HCT116 (cell line): ENCODE data around the gene PDLIM5. TPM values are rescaled to one million over a fixed set of nuclear protein-coding genes. Genes with fewer than 3 reads are reported as not detected.

ENCODE experiments used
- ATAC-seq: fragments of 200-7000 bp; cut with Tn5 transposase; 2 replicates; pipeline ENCODE4 v1.9.1; 2020; ENCODE audit warnings: mild to moderate bottlenecking, moderate library complexity
- BruUV-seq: library from RNA; stranded (reverse); fragments of 400-500 nt; replicated peaks from 2 replicates; lab custom pipeline; 2021; lab: Mats Ljungman, UMichigan
- CTCF ChIA-PET: fragments of 300-600 bp; sonication (Branson Sonifier 250); formaldehyde crosslinking; loops from one replicate; lab custom pipeline; 2021; ENCODE audit warnings: antibody characterized with exemption; lab: Charles Lee
- POLR2A ChIA-PET: fragments of 300-600, 350-600 bp; sonication (Branson Sonifier 250); formaldehyde crosslinking; loops from one replicate; lab custom pipeline; 2021; ENCODE audit warnings: antibody characterized with exemption; lab: Charles Lee
- RAD21 ChIA-PET, 2 experiments: fragments of 300-600 bp; sonication (Branson Sonifier 250); formaldehyde crosslinking; loops; one replicate each; lab custom pipeline; 2023; ENCODE audit warnings: low total read pairs in 2 of 2; ENCODE audit not compliant: uncharacterized antibody in 2 of 2, unreplicated experiment in 2 of 2, low non-redundant PET in 1 of 2; lab: Charles Lee
- DNase-seq: peaks from one replicate; pipeline ENCODE4 v3.0.0-alpha.2; 2010; ENCODE audit warnings: low read depth, low spot score
- H2AFZ ChIP-seq: fragments of 200-600 bp; shearing (Covaris generic), sonication (generic); 2 replicates; pipeline ENCODE4 v1.6.1; 2017; ENCODE audit warnings: low read depth, mixed run types, mixed read lengths, antibody characterized with exemption, low read length; ENCODE audit not compliant: poor library complexity, severe bottlenecking
- H3K27ac ChIP-seq: 2 replicates; pipeline ENCODE4 v1.5.1; 2012; ENCODE audit warnings: low read depth, low read length
- H3K27me3 ChIP-seq: fragments of 200-600 bp; sonication (generic); 2 replicates; pipeline ENCODE4 v1.6.1; 2016; ENCODE audit warnings: mixed run types, low read length, mixed read lengths; ENCODE audit not compliant: insufficient read depth
- H3K36me3 ChIP-seq, 2 experiments: fragments of 200-500 bp in 1 of 2; fragments of 200-600 bp in 1 of 2; sonication (Bioruptor generic) in 1 of 2; sonication (generic) in 1 of 2; 2 replicates each; pipeline versions ENCODE4 v1.5.1 to v1.6.1; 2014 to 2016; ENCODE audit warnings: low read length in 2 of 2, inconsistent platforms in 1 of 2, mixed read lengths in 1 of 2, mixed run types in 1 of 2; ENCODE audit not compliant: insufficient read depth in 2 of 2, control insufficient read depth in 1 of 2
- H3K4me1 ChIP-seq, 2 experiments: fragments of 200-600 bp in 1 of 2; sonication (generic) in 1 of 2; 2 replicates each; pipeline versions ENCODE4 v1.5.1 to v1.6.1; 2012 to 2017; ENCODE audit warnings: low read length in 2 of 2, inconsistent platforms in 1 of 2, mild to moderate bottlenecking in 1 of 2, mixed read lengths in 1 of 2, mixed run types in 1 of 2, moderate library complexity in 1 of 2; ENCODE audit not compliant: insufficient read depth in 2 of 2, control insufficient read depth in 1 of 2
- H3K4me2 ChIP-seq: fragments of 200-600 bp; sonication (generic); 2 replicates; pipeline ENCODE4 v1.6.1; 2017; ENCODE audit warnings: mixed run types, low read length, mixed read lengths
- H3K4me3 ChIP-seq, 2 experiments: fragments of 200-600 bp in 1 of 2; sonication (generic) in 1 of 2; replicated peaks in 1 of 2; 2 replicates each; pipeline ENCODE4 v1.5.1; 2011 to 2016; ENCODE audit warnings: low read length in 2 of 2, control low read depth in 1 of 2, low read depth in 1 of 2, mild to moderate bottlenecking in 1 of 2, mixed read lengths in 1 of 2, mixed run types in 1 of 2
- H3K79me2 ChIP-seq: fragments of 200-600 bp; sonication (generic); 2 replicates; pipeline ENCODE4 v1.6.1; 2017; ENCODE audit warnings: mild to moderate bottlenecking, mixed run types, low read length, moderate library complexity, mixed read lengths; ENCODE audit not compliant: insufficient read depth
- H3K9ac ChIP-seq: fragments of 200-600 bp; sonication (generic); 2 replicates; pipeline ENCODE4 v1.6.1; 2016; ENCODE audit warnings: low read length, mixed read lengths
- H3K9me2 ChIP-seq: fragments of 200-600 bp; sonication (generic), shearing (Covaris generic); 2 replicates; pipeline ENCODE4 v1.6.1; 2017; ENCODE audit warnings: mixed run types, mild to moderate bottlenecking, moderate library complexity; ENCODE audit not compliant: insufficient read depth
- H3K9me3 ChIP-seq, 2 experiments: fragments of 200-500 bp in 1 of 2; fragments of 200-600 bp in 1 of 2; sonication (Bioruptor generic) in 1 of 2; sonication (generic) in 1 of 2; 2 replicates each; pipeline ENCODE4 v1.6.1; 2014 to 2017; ENCODE audit warnings: low read length in 2 of 2, mixed read lengths in 2 of 2, inconsistent platforms in 1 of 2, low read depth in 1 of 2, mild to moderate bottlenecking in 1 of 2, mixed run types in 1 of 2, moderate library complexity in 1 of 2; ENCODE audit not compliant: control insufficient read depth in 1 of 2, insufficient read depth in 1 of 2
- H4K20me1 ChIP-seq: fragments of 200-600 bp; sonication (generic), shearing (Covaris generic); 2 replicates; pipeline ENCODE4 v1.6.1; 2017; ENCODE audit warnings: mixed run types, mild to moderate bottlenecking, moderate library complexity; ENCODE audit not compliant: insufficient read depth
- EZH2phosphoT487 ChIP-seq: fragments of 200-600 bp; IDR thresholded peaks from 2 replicates; pipeline ENCODE4 v1.6.1; 2018; ENCODE audit warnings: antibody characterized with exemption, borderline replicate concordance
- FOSL1 ChIP-seq: IDR thresholded peaks from 2 replicates; pipeline ENCODE4 v1.6.1; 2012; ENCODE audit warnings: low read depth
- POLR2A ChIP-seq: IDR thresholded peaks from 2 replicates; pipeline ENCODE4 v1.7.0; 2011; ENCODE audit warnings: borderline replicate concordance; ENCODE audit not compliant: insufficient read depth, insufficient read length; ENCODE audit errors: extremely low read depth
- SIN3A ChIP-seq: IDR thresholded peaks from 2 replicates; pipeline ENCODE4 v1.6.1; 2012; ENCODE audit warnings: low read depth
- SRF ChIP-seq: IDR thresholded peaks from 2 replicates; pipeline ENCODE4 v1.6.1; 2012; ENCODE audit warnings: low read depth
- intact Hi-C: fragments of 100-400 bp; cut with micrococcal nuclease; formaldehyde crosslinking; loops from 2 replicates; pipeline ENCODE4 v1.10.0; 2022
- total RNA-seq: library from RNA; stranded (reverse); gene quantifications from one replicate; pipeline ENCODE4 v1.2.1, GENCODE V29; 2021; ENCODE audit not compliant: unreplicated experiment
- TF ChIP-seq, protein P1 (sequence below): IDR thresholded peaks from 2 replicates; pipeline ENCODE4 v1.6.1; 2012

Gene PDLIM5
- total RNA-seq, 1 experiment from 2014 or later = 130 TPM

DNA sequence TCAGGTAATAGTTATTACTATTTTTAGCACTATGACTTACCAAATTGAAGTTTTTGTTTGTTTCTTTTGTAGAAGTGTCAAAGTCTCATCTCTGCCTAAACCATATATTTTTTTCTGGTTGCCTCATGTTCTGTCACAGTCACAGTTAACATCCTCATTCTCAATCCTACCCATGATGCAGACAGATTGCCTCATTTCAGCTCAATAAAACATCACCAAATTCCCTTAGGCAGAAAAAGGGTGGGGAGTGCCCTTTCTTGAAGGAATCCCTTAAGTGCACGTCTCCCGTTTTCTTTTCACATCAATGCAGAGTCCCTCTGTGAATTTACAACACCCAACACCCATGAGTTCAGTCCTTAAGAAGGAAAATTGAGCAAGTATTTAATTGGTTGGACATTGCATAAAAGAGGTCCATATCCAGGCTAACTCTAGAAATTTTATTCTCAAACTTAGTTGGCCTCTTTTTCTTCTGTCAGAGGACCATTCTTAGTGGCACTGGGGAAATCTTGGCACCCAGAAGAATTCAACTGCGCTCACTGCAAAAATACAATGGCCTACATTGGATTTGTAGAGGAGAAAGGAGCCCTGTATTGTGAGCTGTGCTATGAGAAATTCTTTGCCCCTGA lies 202.4 kb downstream of the PDLIM5 start:
- no peak for TF ChIP-seq FOSL1
- no peaks in the 10 kb centered on the region for H3K9me2 ChIP-seq
- H3K4me1 ChIP-seq = no peaks in the 10 kb centered on the region
- ChIA-PET POLR2A (no interaction called here), RAD21 (no interaction called here), CTCF (no interaction called here)
- no peak overlapping the region for H3K4me2 ChIP-seq
- H3K9ac ChIP-seq = no peak overlapping the region
- no peak overlapping the region for H2AFZ ChIP-seq
- no peaks in the 10 kb centered on the region for H3K79me2 ChIP-seq
- no peaks in the 10 kb centered on the region for H4K20me1 ChIP-seq
- no TSS peak for BruUV-seq
- DNase-seq = no peak
- no peaks in the 10 kb centered on the region for H3K27me3 ChIP-seq
- H3K4me3 ChIP-seq = no peak overlapping the region
- H3K9me3 ChIP-seq = no peaks in the 10 kb centered on the region
- ATAC-seq = no peak
- H3K27ac ChIP-seq = no peak overlapping the region
- intact Hi-C loops = no loop called here
- H3K36me3 ChIP-seq = peaks cover 0 to 12% of the 10 kb centered on the region in 2 experiments; a peak in 2 of 4 replicates

DNA sequence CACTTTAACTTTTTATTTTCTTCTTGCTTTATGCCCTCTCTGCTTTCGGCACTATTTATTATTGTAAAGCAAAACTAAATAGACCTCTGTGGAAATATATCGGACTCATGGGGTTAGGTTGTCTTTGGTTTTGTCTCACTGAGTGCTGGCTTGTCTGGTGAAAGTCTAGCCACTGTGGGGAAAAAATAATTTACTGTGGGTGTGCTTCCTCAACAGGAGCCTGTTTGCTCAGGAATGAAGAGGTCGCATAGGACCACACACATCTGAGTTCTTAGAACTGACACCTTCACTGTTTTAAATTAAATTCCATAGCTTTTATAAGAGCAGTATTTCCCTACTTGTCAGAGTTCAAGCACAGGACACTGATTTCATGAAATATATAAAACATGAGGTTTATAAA lies 203.0 kb downstream of the PDLIM5 start:
- no peaks in the 10 kb centered on the region for H3K9me3 ChIP-seq
- no peak for ATAC-seq

More for the DNA sequence above, 203.0 kb downstream of the PDLIM5 start:
- RAD21 ChIA-PET = no interaction called here
- H3K27me3 ChIP-seq = no peaks in the 10 kb centered on the region
- H3K36me3 ChIP-seq = peaks cover 0 to 12% of the 10 kb centered on the region in 2 experiments; a peak in 2 of 4 replicates
- TF ChIP-seq SRF (no peak), SIN3A (no peak), EZH2phosphoT487 (no peak), POLR2A (no peak)
- TF ChIP-seq, protein P1, sequence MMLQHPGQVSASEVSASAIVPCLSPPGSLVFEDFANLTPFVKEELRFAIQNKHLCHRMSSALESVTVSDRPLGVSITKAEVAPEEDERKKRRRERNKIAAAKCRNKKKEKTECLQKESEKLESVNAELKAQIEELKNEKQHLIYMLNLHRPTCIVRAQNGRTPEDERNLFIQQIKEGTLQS = no peak
- TF ChIP-seq, all 23 proteins: peak for 0
- Histone ChIP-seq H3K4me3 (no peak overlapping the region), H2AFZ (no peak overlapping the region), H3K4me1 (no peaks in the 10 kb centered on the region), H3K9me2 (no peaks in the 10 kb centered on the region), H3K79me2 (no peaks in the 10 kb centered on the region), H3K4me2 (no peak overlapping the region), H3K9ac (no peak overlapping the region), H3K27ac (no peak overlapping the region), H4K20me1 (no peaks in the 10 kb centered on the region)
- intact Hi-C loops = no loop called here
- CTCF ChIA-PET = no interaction called here
- BruUV-seq = no TSS peak
- POLR2A ChIA-PET = no interaction called here
- DNase-seq = no peak
